ENCODE measurements around the gene VPS11.

DNA sequence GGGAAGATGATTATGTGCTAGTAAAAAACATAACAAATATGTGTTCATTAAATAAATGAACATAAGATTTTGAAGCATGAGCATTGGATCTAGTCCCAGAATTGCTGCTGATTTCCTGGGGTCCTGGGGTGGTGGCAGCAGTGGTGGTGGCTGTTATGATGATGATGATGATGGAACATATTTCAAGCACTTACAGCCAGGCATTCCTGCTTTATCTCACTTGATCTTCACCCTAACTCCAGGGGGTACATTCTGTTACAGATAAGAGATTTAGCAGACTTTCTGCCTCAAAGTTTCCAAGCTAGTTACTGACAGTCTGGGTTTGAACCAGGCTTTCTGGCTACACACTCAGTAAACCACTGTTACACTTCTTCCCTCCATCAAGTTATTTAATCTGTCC, 43.9 kb upstream of the VPS11 start:
- no peak for TF ChIP-seq EZH2 (IDR thresholded peaks at IDR 0.05; ENCODE audit: insufficient read depth, poor library complexity, severe bottlenecking)
- no peak for TF ChIP-seq EZH2phosphoT487 (IDR thresholded peaks at IDR 0.05; ENCODE audit: insufficient read depth, low read depth)
